Spleen (tissue), 7 donors: Measurements from ENCODE around the gene GBP3.

Experiments
- POLR2A ChIP-seq, 3 donors: fragments of 450-650 bp; IDR thresholded peaks; one replicate each; pipeline ENCODE4 v1.5.1; 2017; ENCODE audit warnings: antibody characterized with exemption in 3 of 3, mild to moderate bottlenecking in 1 of 3
- POLR2AphosphoS5 ChIP-seq, 3 donors: sonication (generic); formaldehyde crosslinking; IDR thresholded peaks; one replicate each; pipeline ENCODE4 v1.5.1; 2017; ENCODE audit warnings: antibody characterized with exemption in 3 of 3
- TF ChIP-seq, protein P1 (sequence below), 11 experiments: fragments of 200-600 bp in 7 of 11; fragments of 450-650 bp in 4 of 11; sonication (generic) in 4 of 11; IDR thresholded peaks in 8 of 11; conservative IDR thresholded peaks in 3 of 11; 1 replicate in 7 of 11; 2 replicates in 4 of 11; pipeline versions ENCODE4 v1.4.0 to v1.8.0; 2016 to 2021; ENCODE audit warnings: antibody characterized with exemption in 11 of 11, inconsistent platforms in 4 of 11, mild to moderate bottlenecking in 1 of 11
- donor health status: DM: no; HTN: no; CAD: no; lungs with moderate emphysema.
- donor health status: DM: no; HTN: no; CAD: no.
- donor health status: DM: no; HTN: no; CAD: no.

DNA sequence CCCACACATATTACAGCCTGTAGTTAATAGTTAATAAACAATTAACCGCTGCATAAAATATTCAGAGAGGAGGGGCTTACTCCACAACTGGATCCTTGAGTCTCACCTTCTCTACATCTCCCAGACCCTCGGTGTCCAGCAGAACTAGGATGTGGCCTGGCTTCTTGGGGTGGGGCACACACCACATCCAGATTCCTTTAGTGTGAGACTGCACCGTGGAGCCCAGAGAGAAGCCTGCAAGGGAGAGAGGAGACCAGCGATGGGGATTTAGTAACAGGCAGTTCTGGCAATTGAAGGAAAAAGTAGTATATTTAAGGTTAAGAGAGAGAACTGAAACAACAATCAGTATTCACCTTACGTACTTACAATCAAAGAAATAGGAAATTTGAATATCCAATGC lies 37.4 kb upstream of the GBP3 start:
- TF ChIP-seq, protein P1, sequence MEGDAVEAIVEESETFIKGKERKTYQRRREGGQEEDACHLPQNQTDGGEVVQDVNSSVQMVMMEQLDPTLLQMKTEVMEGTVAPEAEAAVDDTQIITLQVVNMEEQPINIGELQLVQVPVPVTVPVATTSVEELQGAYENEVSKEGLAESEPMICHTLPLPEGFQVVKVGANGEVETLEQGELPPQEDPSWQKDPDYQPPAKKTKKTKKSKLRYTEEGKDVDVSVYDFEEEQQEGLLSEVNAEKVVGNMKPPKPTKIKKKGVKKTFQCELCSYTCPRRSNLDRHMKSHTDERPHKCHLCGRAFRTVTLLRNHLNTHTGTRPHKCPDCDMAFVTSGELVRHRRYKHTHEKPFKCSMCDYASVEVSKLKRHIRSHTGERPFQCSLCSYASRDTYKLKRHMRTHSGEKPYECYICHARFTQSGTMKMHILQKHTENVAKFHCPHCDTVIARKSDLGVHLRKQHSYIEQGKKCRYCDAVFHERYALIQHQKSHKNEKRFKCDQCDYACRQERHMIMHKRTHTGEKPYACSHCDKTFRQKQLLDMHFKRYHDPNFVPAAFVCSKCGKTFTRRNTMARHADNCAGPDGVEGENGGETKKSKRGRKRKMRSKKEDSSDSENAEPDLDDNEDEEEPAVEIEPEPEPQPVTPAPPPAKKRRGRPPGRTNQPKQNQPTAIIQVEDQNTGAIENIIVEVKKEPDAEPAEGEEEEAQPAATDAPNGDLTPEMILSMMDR (IDR thresholded peaks at IDR 0.05 in 8 of 11, conservative IDR thresholded peaks at IDR 0.05 in 3 of 11): no peak
- TF ChIP-seq POLR2A (IDR thresholded peaks at IDR 0.05) (no peak), POLR2AphosphoS5 (IDR thresholded peaks at IDR 0.05) (no peak)
